ENCODE results near the gene IL19. TPM values are rescaled to one million over a fixed set of nuclear protein-coding genes. Genes with fewer than 3 reads are reported as not detected.

IL19 gene
- total RNA-seq, 1 experiment from 2014 or later: not detected

- DNase-seq (ENCODE audit: low spot score): no peak
Measured at GRCh38 chr1:206856674-206857464, 86.3 kb downstream of the IL19 start.

DNA sequence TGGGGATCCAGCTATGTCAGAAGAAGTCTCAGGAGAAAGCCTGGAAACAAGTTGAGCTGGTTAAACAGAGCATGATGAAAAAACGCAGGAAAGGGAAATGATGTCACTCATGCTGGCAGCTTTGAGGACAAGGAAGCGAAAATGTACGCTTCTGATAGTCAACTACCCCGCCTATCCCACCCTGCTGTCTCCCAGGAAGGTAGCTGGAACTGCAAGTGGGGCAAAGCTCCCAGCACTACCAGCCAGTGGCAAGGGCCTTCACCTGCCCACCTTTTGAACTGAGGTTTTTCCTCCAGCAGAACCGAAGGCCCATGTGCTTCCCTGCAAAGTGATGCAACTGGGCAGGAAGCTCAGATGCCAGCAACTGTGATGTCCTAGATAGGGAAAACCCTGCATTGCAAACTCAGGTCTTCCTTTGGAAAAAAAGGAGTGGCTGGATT is 88.5 kb downstream of the IL19 start:
- no peak for DNase-seq (ENCODE audit: low spot score)

DNA sequence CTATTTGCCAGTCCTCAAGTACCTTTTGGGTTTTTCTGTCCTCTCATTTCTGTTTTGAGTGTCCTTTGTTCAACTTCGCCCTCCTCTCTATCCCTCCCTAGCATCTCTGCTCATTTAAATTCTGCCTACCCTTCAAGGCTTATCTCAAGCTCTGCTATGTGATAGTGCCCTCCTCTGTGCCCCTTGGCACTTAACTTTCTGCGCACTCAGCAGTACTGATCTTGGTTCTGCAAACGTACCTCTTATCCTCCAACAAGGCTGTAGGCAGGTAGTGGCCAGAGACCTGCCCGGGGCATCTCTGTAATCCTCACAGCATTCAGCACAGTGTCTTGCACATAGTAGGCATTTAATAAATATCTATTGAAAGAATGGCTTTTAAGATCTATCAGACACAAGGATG is 89.6 kb downstream of the IL19 start:
- no peak for DNase-seq (ENCODE audit: low spot score)

DNA sequence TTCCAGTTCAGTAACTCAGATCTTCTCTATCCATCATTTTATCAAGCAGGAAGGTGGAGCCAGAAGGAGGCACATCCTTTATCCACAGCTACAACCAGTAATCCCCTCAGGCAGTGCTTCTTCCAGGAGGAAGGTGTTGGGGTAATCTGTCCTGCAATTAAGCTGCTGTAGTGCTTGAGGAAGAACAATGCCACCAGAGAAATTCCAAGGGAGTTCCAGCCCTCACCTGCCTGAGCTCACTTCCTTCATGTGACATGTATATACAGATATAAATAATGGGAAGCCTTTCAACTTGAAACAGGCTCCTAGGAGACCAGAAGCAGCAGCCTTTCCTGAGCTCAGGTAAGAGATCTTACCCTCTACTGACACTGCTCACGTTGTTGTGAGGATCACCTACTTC is 92.7 kb downstream of the IL19 start:
- no peak for DNase-seq (ENCODE audit: low spot score)

GRCh38 chr1:206864939-206865671 is 94.5 kb downstream of the IL19 start, which contains the start of gene IL20:
Gene IL20, plus strand, starts transcription at chr1:206865623. Its CDS starts 230 bp downstream, at chr1:206865853.
- DNase-seq (ENCODE audit: low spot score): peak; percentile 74

GRCh38 chr1:206866062-206866461 is 95.5 kb downstream of the IL19 start:
- DNase-seq (ENCODE audit: low spot score): no peak

- no peak for DNase-seq (ENCODE audit: low spot score)
Measured at GRCh38 chr1:206867239-206867638, 96.7 kb downstream of the IL19 start.

GRCh38 chr1:206867716-206868115 is 97.1 kb downstream of the IL19 start:
- no peak for DNase-seq (ENCODE audit: low spot score)

DNA sequence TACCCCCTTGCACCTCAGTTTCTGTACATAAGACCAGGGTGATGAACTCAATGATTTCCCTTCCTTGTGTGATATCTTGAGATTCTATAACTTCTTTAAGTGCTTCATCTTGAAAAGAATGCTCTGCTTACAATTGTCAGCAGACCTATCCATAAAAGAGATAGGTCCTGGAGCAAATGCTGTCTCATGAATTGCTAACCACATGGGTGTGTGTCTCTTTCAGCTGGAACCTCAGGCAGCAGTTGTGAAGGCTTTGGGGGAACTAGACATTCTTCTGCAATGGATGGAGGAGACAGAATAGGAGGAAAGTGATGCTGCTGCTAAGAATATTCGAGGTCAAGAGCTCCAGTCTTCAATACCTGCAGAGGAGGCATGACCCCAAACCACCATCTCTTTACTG is 97.7 kb downstream of the IL19 start:
- DNase-seq (ENCODE audit: low spot score): no peak

GRCh38 chr1:206872139-206872538 is 101.6 kb downstream of the IL19 start:
- no peak for DNase-seq (ENCODE audit: low spot score)

DNA sequence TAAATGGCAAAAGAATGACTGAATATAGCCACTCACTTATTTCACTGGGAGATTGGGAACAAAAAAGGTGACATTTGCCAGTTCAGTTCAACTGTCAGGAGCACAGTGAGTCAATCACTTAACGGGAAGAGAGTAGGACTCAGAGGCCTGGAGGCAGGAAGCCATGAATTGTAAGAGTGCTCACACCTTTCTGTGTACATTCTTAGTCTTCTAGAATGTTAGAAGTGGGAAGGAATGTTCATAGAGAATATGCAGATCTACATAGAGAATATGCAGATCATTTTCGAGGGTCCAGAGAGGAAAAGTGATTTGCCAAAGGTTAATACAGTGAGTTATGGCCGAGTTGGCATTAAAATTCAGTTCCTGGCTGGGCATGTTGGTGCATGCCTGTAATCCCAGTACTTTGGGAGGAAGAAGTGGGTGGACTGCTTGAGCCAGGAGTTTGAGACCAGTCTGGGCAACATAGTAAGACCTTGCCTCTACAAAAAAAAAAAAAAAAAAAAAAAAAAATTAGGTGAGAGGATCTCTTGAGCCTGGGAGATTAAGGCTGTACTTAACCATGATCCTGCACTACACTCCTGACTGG is 103.1 kb downstream of the IL19 start:
- DNase-seq (ENCODE audit: low spot score): no peak

DNA sequence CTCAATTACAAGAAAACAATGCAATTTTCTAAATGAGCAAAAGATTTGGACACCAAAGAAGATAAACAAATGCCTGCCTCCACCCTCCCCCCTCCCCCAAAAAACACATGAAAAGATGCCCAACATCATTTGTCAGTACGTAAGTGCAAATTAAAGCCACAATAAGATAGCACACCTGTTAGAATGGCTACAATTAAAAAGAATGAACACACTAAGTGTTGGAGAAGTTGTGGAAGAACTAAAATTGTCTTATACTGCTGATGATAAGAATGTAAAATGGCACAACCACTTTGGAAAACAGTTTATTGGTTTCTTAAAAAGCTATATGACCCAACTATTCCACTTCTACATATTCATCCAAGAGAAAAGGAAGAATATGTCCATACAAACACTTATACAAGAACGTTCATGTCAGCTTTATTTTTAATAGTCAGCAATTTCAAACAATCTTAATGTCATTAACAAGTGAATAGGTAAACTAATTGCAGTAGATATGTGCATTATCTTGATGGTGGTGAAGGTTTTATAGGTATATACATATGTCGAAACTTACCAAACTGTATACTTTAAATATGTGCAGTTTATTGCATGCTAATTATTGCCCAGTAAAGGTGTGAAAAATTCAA is 105.3 kb downstream of the IL19 start:
- DNase-seq (ENCODE audit: low spot score): no peak

DNA sequence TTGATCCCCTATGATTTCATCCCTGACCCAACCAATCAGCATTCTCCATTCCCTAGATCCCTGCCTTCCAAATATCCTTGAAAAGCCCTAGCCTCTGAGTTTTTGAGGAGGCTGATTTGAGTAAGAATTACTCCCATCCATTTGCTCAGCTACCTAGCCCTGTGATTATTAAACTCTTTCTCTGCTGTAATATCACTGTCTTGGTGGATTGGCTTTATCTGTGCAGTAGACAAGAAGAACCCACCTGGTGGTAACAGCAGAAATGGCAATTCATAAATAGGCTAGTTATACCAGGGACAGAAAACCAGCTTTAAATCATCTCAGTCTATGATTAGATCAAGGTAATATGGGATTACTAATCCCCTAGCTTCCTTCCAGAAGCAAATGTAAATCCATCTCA is 107.9 kb downstream of the IL19 start:
- no peak for DNase-seq (ENCODE audit: low spot score)

DNA sequence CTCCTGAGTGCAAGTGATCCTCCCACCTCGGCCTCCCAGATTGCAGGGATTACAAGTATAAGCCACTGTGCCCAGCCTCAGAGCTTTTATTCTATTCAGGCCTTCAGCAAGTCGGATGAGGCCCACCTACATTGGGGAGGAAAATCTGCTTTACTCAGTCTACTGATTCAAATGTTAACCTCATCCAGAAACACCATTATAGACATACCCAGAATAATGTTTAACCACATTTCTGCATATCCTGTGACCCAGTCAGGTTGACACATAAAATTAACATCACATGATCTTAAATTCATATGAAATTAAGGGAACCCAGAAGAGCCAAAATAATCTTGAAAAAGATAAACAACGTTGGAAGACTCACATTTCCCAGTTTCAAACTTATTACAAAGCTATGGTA is 109.7 kb downstream of the IL19 start:
- DNase-seq (ENCODE audit: low spot score): no peak

DNA sequence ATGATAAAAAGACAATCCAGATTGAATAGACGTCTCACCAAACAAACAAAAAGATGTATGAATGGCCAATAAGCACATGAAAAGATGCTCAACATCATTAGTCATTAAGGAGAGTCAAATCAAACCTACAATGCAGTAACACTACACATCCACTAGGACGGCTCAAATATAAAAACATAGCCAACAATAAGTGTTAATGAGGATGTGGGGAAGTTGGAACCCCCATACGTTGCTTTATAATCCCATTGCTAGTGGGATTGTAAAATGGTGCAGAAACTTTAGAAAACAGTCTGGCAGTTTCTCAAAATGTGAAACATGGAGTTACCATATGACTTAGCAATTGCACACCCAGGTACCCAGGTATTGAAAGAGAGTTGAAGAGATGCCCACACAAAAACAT is 112.0 kb downstream of the IL19 start:
- no peak for DNase-seq (ENCODE audit: low spot score)

- DNase-seq (ENCODE audit: low spot score): no peak
Measured at GRCh38 chr1:206883160-206883559, 112.6 kb downstream of the IL19 start.

DNA sequence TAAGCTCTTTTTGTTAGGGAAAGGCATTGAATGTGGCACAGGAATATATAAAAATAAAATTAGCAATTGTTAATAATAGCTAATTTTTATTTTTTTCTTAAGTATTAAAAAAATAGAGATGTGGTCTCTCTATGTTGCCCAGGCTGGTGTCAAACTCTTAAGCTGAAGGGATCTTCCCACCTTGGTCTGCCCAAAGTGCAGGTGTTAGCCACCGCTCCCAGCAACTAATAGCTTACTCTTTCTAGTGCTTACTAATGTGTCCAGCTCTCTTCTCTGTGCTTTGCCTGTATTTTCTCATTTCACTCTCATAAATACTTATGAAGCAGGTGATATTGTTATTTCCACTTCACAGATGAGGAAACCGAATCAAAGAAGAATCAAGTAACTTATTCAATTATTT is 113.3 kb downstream of the IL19 start:
- no peak for DNase-seq (ENCODE audit: low spot score)

GRCh38 chr1:206885341-206886060 is 114.9 kb downstream of the IL19 start:
- DNase-seq (ENCODE audit: low spot score): no peak

- DNase-seq (ENCODE audit: low spot score): no peak
Measured at GRCh38 chr1:206886831-206887230, 116.3 kb downstream of the IL19 start.

DNA sequence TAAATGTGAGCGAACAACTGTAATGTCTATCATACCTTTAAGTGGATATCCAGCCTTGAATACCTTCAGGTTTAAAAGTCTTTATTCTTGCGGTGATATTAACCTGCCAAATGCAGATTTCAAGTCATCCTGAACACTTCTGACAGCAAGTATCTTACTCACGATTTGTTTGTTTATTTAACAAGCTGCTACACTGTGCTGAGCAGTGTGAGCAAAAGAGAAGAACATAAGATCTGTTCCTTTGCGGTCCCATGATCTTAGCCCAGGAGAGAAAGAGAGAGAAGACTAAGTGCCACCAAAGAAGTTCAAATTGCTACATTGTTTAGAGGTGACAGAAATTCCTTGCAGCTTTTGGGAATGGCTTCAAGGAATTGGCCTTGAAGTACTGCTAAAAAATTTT is 117.1 kb downstream of the IL19 start:
- peak; percentile 38 for DNase-seq (ENCODE audit: low spot score)
